ENCODE measurements around the gene ASNSD1. TPM values are rescaled to one million over a fixed set of nuclear protein-coding genes. Genes with fewer than 3 reads are reported as not detected.

ASNSD1 gene
- total and polyA plus RNA-seq, 2 experiments from 2014 or later: 38.4 to 49.7 TPM

- no peak for TF ChIP-seq ZNF462 (CRISPR knock-in tag; IDR thresholded peaks at IDR 0.05)
Observed at GRCh38 chr2:189657867-189658266, 3.4 kb upstream of the ASNSD1 start (continued).

- Histone ChIP-seq H3F3A (replicated peaks; ENCODE audit: low read depth) (no peaks in the 10 kb centered on the region), H3K4me2 (no peak overlapping the region), H3K4me1 (ENCODE audit: insufficient read depth) (peaks cover 7% of the 10 kb centered on the region), H3K9me2 (ENCODE audit: insufficient read depth) (no peaks in the 10 kb centered on the region), H2AFZ (peak overlapping the region; percentile 44), H3K36me3 (ENCODE audit: insufficient read depth) (no peaks in the 10 kb centered on the region), H3K27me3 (ENCODE audit: insufficient read depth) (no peaks in the 10 kb centered on the region), H3K79me2 (replicated peaks; ENCODE audit: insufficient read depth) (peaks cover 18% of the 10 kb centered on the region), H3K4me3 (no peak overlapping the region), H4K20me1 (replicated peaks; ENCODE audit: insufficient read depth) (no peaks in the 10 kb centered on the region), H3K27ac (ENCODE audit: low read depth) (no peak overlapping the region)
- no peak for DNase-seq (ENCODE audit: low spot score)
- H3K27ac Mint-ChIP-seq: no peak overlapping the region
- H3K36me3 Mint-ChIP-seq (ENCODE audit: low read depth): peaks cover 4% of the 10 kb centered on the region; the same call in 1 of the 3 replicates
- H3K4me3 Mint-ChIP-seq: no peak overlapping the region
- H3K9me3 Mint-ChIP-seq: peaks cover 5% of the 10 kb centered on the region
- ATAC-seq: no peak
- 0 out of 3 replicates have a peak, but pooled peaks cover 2% of the 10 kb centered on the region for H3K4me1 Mint-ChIP-seq
- H3K27me3 Mint-ChIP-seq (ENCODE audit: insufficient read depth, low read depth, poor library complexity): peaks cover 2% of the 10 kb centered on the region
- TF ChIP-seq EZH2 (IDR thresholded peaks at IDR 0.05; ENCODE audit: low read depth, unreplicated experiment): no peak
- TF ChIP-seq ZNF462 (CRISPR knock-in tag; IDR thresholded peaks at IDR 0.05): no peak
- TF ChIP-seq ZNF331 (CRISPR knock-in tag; IDR thresholded peaks at IDR 0.05; ENCODE audit: low read depth): no peak
- TF ChIP-seq STAT1 (IDR thresholded peaks at IDR 0.05; ENCODE audit: unreplicated experiment): no peak
- no peak for TF ChIP-seq NANOG (IDR thresholded peaks at IDR 0.05; ENCODE audit: borderline replicate concordance)
- no peak for TF ChIP-seq ZNF114 (CRISPR knock-in tag; IDR thresholded peaks at IDR 0.05)
- no peak for TF ChIP-seq POLR2AphosphoS5 (IDR thresholded peaks at IDR 0.05; ENCODE audit: low read depth)
Observed at GRCh38 chr2:189658306-189659212, 2.7 kb upstream of the ASNSD1 start.

All from GM23338 (cell line).